GM12878 (cell line): ENCODE measurements around the gene VMP1. TPM values are rescaled to one million over a fixed set of nuclear protein-coding genes. Genes with fewer than 3 reads are reported as not detected.

Experiments used
- CREM ChIP-seq: IDR thresholded peaks from 2 replicates; pipeline ENCODE4 v1.6.1; 2014; ENCODE audit warnings: antibody characterized with exemption, low read depth
- KLF5 ChIP-seq: fragments of 450-650 bp; IDR thresholded peaks from 2 replicates; pipeline ENCODE4 v1.6.1; 2014; ENCODE audit warnings: mild to moderate bottlenecking; ENCODE audit not compliant: partially characterized antibody
- LARP7 ChIP-seq: fragments of 450-650 bp; IDR thresholded peaks from 2 replicates; pipeline ENCODE4 v1.6.1; 2017; ENCODE audit warnings: mild to moderate bottlenecking
- MYC ChIP-seq: IDR thresholded peaks from 2 replicates; pipeline ENCODE4 v1.6.1; 2011; ENCODE audit warnings: mild to moderate bottlenecking, low read length, moderate library complexity, inconsistent platforms; ENCODE audit not compliant: insufficient read depth, insufficient replicate concordance, insufficient read length, severe bottlenecking
- PAX5 ChIP-seq: IDR thresholded peaks from 2 replicates; pipeline ENCODE4 v1.6.1; 2011; ENCODE audit warnings: low read depth, low read length, borderline replicate concordance
- PML ChIP-seq: IDR thresholded peaks from 2 replicates; pipeline ENCODE4 v1.6.1; 2012; ENCODE audit warnings: low read length, inconsistent platforms
- RBBP5 ChIP-seq: fragments of 200-600 bp; sonication (generic); conservative IDR thresholded peaks from 2 replicates; pipeline ENCODE4 v1.6.1; 2016
- SMC3 ChIP-seq: IDR thresholded peaks from 2 replicates; pipeline ENCODE4 v1.6.1; 2011; ENCODE audit warnings: low read length, improper control_type of control experiment, borderline replicate concordance
- STAT1 ChIP-seq: fragments of 450-650 bp; conservative IDR thresholded peaks from 2 replicates; pipeline ENCODE4 v1.6.1; 2014; ENCODE audit warnings: antibody characterized with exemption, mild to moderate bottlenecking
- SUZ12 ChIP-seq: fragments of 200-600 bp; sonication (generic); IDR thresholded peaks from one replicate; pipeline ENCODE4 v1.6.1; 2018; ENCODE audit warnings: antibody characterized with exemption, mild to moderate bottlenecking; ENCODE audit not compliant: unreplicated experiment
- ZNF24 ChIP-seq: fragments of 450-650 bp; IDR thresholded peaks from 2 replicates; pipeline ENCODE4 v1.6.1; 2017; ENCODE audit warnings: antibody characterized with exemption, mild to moderate bottlenecking
- ZNF274 ChIP-seq: IDR thresholded peaks from one replicate; pipeline ENCODE4 v1.8.0; 2011; ENCODE audit not compliant: insufficient read length, insufficient read depth
- ZNF622 ChIP-seq: fragments of 450-650 bp; IDR thresholded peaks from 2 replicates; pipeline ENCODE4 v1.6.1; 2017; ENCODE audit warnings: mild to moderate bottlenecking, inconsistent platforms
- polyA plus RNA-seq, 11 experiments: library from polyadenylated mRNA; depleted of rRNA in 4 of 11; unstranded in 6 of 11; stranded (reverse) in 5 of 11; fragments of >200 nt; fragmentation: Nextera tagmentation in 4 of 11; fragmentation: Illumina TruSeq in 1 of 11; extraction: Ambion mirVana in 4 of 11; extraction: Trizol in 1 of 11; gene quantifications; 1 replicate in 1 of 11; 2 replicates in 10 of 11; pipeline versions ENCODE4 v1.2.1 to v1.2.3, GENCODE V29; 2011 to 2016; ENCODE audit warnings: inconsistent platforms in 2 of 11, missing spikeins in 2 of 11, low read depth in 1 of 11
- total RNA-seq, 4 experiments: library from RNA; depleted of rRNA in 3 of 4; stranded (reverse); fragments of >200 nt in 3 of 4; fragmentation: Illumina TruSeq in 1 of 4; extraction: Trizol in 1 of 4; gene quantifications; 2 replicates each; pipeline versions ENCODE4 v1.2.1 to v1.2.3, GENCODE V29; 2013 to 2021
- TF ChIP-seq, protein P1 (sequence below): fragments of 450-650 bp; formaldehyde crosslinking; IDR thresholded peaks from 2 replicates; pipeline ENCODE4 v1.4.0; 2022; ENCODE audit warnings: mild to moderate bottlenecking, moderate library complexity
- TF ChIP-seq, protein P2 (sequence below): IDR thresholded peaks from 2 replicates; pipeline ENCODE4 v1.6.1; 2012; ENCODE audit warnings: low read depth, low read length, improper control_type of control experiment
- TF ChIP-seq, protein P3 (sequence below): fragments of 450-650 bp; formaldehyde crosslinking; IDR thresholded peaks from 2 replicates; pipeline ENCODE4 v1.5.0; 2022; ENCODE audit warnings: mild to moderate bottlenecking, missing genetic modification characterization
- TF ChIP-seq, protein P4 (sequence below): fragments of 150-350 bp; IDR thresholded peaks from 2 replicates; pipeline ENCODE4 v1.6.1; 2016; ENCODE audit warnings: low read depth, low read length
- TF ChIP-seq, protein P5 (sequence below): IDR thresholded peaks from 2 replicates; pipeline ENCODE4 v1.6.1; 2011; ENCODE audit warnings: borderline replicate concordance, low read depth, mild to moderate bottlenecking, moderate library complexity, mixed read lengths, low read length; ENCODE audit not compliant: insufficient read depth; ENCODE audit errors: extremely low read length

The VMP1 gene
- total and polyA plus RNA-seq, 10 of the 15 experiments (the other 5 are each of a cell fraction or from before 2014, with no cell fraction given), result 88.4 to 199 (median 132) TPM

GRCh38 chr17:59829217-59830006 lies 122.0 kb downstream of the VMP1 start (continued):
- TF ChIP-seq STAT1 (no peak), PML (peak; percentile 87), PAX5 (peak; percentile 90), RBBP5 (no peak), SMC3 (peak; percentile 14; the same call in 1 of the 2 replicates), CREM (peak; percentile 92), LARP7 (no peak), SUZ12 (no peak), ZNF24 (peak; percentile 79), MYC (no peak), ZNF622 (no peak), ZNF274 (no peak), KLF5 (no peak)
- TF ChIP-seq, protein P1, sequence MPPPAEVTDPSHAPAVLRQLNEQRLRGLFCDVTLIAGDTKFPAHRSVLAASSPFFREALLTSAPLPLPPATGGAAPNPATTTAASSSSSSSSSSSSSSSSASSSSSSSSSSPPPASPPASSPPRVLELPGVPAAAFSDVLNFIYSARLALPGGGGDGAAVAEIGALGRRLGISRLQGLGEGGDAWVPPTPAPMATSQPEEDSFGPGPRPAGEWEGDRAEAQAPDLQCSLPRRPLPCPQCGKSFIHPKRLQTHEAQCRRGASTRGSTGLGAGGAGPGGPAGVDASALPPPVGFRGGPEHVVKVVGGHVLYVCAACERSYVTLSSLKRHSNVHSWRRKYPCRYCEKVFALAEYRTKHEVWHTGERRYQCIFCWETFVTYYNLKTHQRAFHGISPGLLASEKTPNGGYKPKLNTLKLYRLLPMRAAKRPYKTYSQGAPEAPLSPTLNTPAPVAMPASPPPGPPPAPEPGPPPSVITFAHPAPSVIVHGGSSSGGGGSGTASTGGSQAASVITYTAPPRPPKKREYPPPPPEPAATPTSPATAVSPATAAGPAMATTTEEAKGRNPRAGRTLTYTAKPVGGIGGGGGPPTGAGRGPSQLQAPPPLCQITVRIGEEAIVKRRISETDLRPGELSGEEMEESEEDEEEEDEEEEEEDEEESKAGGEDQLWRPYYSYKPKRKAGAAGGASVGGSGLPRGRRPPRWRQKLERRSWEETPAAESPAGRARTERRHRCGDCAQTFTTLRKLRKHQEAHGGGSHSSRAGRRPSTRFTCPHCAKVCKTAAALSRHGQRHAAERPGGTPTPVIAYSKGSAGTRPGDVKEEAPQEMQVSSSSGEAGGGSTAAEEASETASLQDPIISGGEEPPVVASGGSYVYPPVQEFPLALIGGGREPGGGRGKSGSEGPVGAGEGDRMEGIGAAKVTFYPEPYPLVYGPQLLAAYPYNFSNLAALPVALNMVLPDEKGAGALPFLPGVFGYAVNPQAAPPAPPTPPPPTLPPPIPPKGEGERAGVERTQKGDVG, result no peak
- TF ChIP-seq, protein P2, sequence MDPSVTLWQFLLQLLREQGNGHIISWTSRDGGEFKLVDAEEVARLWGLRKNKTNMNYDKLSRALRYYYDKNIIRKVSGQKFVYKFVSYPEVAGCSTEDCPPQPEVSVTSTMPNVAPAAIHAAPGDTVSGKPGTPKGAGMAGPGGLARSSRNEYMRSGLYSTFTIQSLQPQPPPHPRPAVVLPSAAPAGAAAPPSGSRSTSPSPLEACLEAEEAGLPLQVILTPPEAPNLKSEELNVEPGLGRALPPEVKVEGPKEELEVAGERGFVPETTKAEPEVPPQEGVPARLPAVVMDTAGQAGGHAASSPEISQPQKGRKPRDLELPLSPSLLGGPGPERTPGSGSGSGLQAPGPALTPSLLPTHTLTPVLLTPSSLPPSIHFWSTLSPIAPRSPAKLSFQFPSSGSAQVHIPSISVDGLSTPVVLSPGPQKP, result no peak
- TF ChIP-seq, protein P3, sequence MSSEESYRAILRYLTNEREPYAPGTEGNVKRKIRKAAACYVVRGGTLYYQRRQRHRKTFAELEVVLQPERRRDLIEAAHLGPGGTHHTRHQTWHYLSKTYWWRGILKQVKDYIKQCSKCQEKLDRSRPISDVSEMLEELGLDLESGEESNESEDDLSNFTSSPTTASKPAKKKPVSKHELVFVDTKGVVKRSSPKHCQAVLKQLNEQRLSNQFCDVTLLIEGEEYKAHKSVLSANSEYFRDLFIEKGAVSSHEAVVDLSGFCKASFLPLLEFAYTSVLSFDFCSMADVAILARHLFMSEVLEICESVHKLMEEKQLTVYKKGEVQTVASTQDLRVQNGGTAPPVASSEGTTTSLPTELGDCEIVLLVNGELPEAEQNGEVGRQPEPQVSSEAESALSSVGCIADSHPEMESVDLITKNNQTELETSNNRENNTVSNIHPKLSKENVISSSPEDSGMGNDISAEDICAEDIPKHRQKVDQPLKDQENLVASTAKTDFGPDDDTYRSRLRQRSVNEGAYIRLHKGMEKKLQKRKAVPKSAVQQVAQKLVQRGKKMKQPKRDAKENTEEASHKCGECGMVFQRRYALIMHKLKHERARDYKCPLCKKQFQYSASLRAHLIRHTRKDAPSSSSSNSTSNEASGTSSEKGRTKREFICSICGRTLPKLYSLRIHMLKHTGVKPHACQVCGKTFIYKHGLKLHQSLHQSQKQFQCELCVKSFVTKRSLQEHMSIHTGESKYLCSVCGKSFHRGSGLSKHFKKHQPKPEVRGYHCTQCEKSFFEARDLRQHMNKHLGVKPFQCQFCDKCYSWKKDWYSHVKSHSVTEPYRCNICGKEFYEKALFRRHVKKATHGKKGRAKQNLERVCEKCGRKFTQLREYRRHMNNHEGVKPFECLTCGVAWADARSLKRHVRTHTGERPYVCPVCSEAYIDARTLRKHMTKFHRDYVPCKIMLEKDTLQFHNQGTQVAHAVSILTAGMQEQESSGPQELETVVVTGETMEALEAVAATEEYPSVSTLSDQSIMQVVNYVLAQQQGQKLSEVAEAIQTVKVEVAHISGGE (CRISPR knock-in tag), result no peak
- TF ChIP-seq, protein P4, sequence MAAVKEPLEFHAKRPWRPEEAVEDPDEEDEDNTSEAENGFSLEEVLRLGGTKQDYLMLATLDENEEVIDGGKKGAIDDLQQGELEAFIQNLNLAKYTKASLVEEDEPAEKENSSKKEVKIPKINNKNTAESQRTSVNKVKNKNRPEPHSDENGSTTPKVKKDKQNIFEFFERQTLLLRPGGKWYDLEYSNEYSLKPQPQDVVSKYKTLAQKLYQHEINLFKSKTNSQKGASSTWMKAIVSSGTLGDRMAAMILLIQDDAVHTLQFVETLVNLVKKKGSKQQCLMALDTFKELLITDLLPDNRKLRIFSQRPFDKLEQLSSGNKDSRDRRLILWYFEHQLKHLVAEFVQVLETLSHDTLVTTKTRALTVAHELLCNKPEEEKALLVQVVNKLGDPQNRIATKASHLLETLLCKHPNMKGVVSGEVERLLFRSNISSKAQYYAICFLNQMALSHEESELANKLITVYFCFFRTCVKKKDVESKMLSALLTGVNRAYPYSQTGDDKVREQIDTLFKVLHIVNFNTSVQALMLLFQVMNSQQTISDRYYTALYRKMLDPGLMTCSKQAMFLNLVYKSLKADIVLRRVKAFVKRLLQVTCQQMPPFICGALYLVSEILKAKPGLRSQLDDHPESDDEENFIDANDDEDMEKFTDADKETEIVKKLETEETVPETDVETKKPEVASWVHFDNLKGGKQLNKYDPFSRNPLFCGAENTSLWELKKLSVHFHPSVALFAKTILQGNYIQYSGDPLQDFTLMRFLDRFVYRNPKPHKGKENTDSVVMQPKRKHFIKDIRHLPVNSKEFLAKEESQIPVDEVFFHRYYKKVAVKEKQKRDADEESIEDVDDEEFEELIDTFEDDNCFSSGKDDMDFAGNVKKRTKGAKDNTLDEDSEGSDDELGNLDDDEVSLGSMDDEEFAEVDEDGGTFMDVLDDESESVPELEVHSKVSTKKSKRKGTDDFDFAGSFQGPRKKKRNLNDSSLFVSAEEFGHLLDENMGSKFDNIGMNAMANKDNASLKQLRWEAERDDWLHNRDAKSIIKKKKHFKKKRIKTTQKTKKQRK, result no peak
- TF ChIP-seq, protein P5, sequence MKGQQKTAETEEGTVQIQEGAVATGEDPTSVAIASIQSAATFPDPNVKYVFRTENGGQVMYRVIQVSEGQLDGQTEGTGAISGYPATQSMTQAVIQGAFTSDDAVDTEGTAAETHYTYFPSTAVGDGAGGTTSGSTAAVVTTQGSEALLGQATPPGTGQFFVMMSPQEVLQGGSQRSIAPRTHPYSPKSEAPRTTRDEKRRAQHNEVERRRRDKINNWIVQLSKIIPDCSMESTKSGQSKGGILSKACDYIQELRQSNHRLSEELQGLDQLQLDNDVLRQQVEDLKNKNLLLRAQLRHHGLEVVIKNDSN, result no peak
